ENCODE data around the gene SLC49A3. TPM values are rescaled to one million over a fixed set of nuclear protein-coding genes. Genes with fewer than 3 reads are reported as not detected.

SLC49A3 gene
- polyA plus RNA-seq, 1 donor (not counting 4 experiments of a cell fraction or from before 2014, with no cell fraction given), result 0.04 TPM

- dilution Hi-C loops (cut with MboI; ENCODE audit: extremely low pct_ligation_motif_present, low sequenced_read_pairs), result no loop called here
- FAIRE-seq (no peak), DNase-seq (ENCODE audit: low read depth, low spot score) (no peak)
These were observed 54.4 kb downstream of the SLC49A3 start for GRCh38 chr4:634599-634985.

DNA sequence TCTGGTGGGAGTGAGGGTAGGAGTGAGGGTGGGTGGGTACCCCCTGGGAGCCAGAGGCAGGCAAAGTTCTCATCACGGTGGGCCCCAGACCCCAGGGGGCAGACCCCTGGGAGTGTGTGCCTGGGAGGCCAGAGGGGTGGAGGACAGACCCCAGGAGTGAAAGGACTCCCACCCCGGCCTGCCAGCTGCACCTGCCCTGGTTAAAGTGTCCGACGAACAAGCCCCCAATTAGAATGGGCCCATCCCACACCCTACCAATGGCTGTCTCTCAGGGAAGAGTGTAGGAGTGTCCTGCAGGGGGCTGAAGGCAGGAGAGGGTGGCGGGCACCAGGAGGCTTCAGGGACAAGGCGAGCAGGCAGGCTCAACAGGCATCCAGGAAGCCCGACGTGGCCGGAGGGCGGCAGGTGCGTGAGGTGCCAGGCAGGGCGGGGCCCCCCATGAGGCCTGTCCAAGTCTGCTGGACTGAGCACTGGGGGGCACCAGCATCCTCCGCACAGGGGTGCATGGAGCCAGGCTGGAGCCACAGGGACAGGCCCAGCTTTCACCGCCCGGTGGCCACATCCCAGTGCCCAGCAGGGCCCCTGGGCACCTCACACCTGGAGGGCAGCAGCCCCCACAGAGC, 54.9 kb downstream of the SLC49A3 start:
- Histone ChIP-seq H3K36me3 (ENCODE audit: control insufficient read depth in 2 of 2, extremely low read depth in 1 of 2, insufficient read depth in 2 of 2, low read length in 2 of 2) (no peaks in the 10 kb centered on the region), H2AFZ (ENCODE audit: control insufficient read depth, low read length) (no peak overlapping the region), H4K20me1 (ENCODE audit: control insufficient read depth, extremely low read depth, insufficient read depth, low read length) (no peaks in the 10 kb centered on the region), H3K79me2 (ENCODE audit: control insufficient read depth, insufficient read depth, low read length) (no peaks in the 10 kb centered on the region), H3K27me3 (ENCODE audit: control insufficient read depth, extremely low read depth, insufficient read depth, low read length) (peaks cover 15% of the 10 kb centered on the region), H3K4me3 (ENCODE audit: control insufficient read depth in 2 of 3, extremely low read depth in 1 of 3, insufficient read depth in 2 of 3, low read depth in 1 of 3, low read length in 3 of 3) (no peak overlapping the region), H3K9me1 (ENCODE audit: control insufficient read depth, extremely low read depth, insufficient read depth, low read length) (no peaks in the 10 kb centered on the region), H3K9ac (ENCODE audit: control insufficient read depth, extremely low read depth, insufficient read depth, low read length) (no peak overlapping the region), H3K4me2 (ENCODE audit: control insufficient read depth, extremely low read depth, insufficient read depth, low read depth, low read length) (no peak overlapping the region), H3K9me3 (ENCODE audit: control insufficient read depth, low read depth, low read length) (peaks cover 13% of the 10 kb centered on the region), H3K27ac (ENCODE audit: control insufficient read depth, insufficient read depth, low read length) (no peak overlapping the region), H3K4me1 (ENCODE audit: control insufficient read depth, extremely low read depth, insufficient read depth, low read length) (no peaks in the 10 kb centered on the region)
- DNase-seq (ENCODE audit: low read depth, low spot score), result no peak
- FAIRE-seq, result no peak
- no peak for TF ChIP-seq EZH2 (IDR thresholded peaks at IDR 0.05; ENCODE audit: low read length)
- no peak for TF ChIP-seq CTCF (optimal IDR thresholded peaks at IDR 0.05 in 1 of 3, IDR thresholded peaks at IDR 0.05 in 1 of 3, conservative IDR thresholded peaks at IDR 0.05 in 1 of 3; ENCODE audit: extremely low read depth in 1 of 3, insufficient read depth in 2 of 3, low read length in 3 of 3)
- dilution Hi-C loops (cut with MboI; ENCODE audit: extremely low pct_ligation_motif_present, low sequenced_read_pairs), result no loop called here

More at GRCh38 chr4:634599-634985, 54.4 kb downstream of the SLC49A3 start:
- TF ChIP-seq CTCF (optimal IDR thresholded peaks at IDR 0.05 in 1 of 3, IDR thresholded peaks at IDR 0.05 in 1 of 3, conservative IDR thresholded peaks at IDR 0.05 in 1 of 3; ENCODE audit: extremely low read depth in 1 of 3, insufficient read depth in 2 of 3, low read length in 3 of 3) (no peak), EZH2 (IDR thresholded peaks at IDR 0.05; ENCODE audit: low read length) (no peak)
- H3K4me2 ChIP-seq (ENCODE audit: control insufficient read depth, extremely low read depth, insufficient read depth, low read depth, low read length), result no peak overlapping the region
- H3K4me3 ChIP-seq (ENCODE audit: control insufficient read depth in 2 of 3, extremely low read depth in 1 of 3, insufficient read depth in 2 of 3, low read depth in 1 of 3, low read length in 3 of 3), result no peak overlapping the region
- H3K9me1 ChIP-seq (ENCODE audit: control insufficient read depth, extremely low read depth, insufficient read depth, low read length), result no peaks in the 10 kb centered on the region
- no peaks in the 10 kb centered on the region for H3K4me1 ChIP-seq (ENCODE audit: control insufficient read depth, extremely low read depth, insufficient read depth, low read length)
- H3K27me3 ChIP-seq (ENCODE audit: control insufficient read depth, extremely low read depth, insufficient read depth, low read length), result peaks cover 15% of the 10 kb centered on the region
- H3K9ac ChIP-seq (ENCODE audit: control insufficient read depth, extremely low read depth, insufficient read depth, low read length), result no peak overlapping the region
- H3K27ac ChIP-seq (ENCODE audit: control insufficient read depth, insufficient read depth, low read length), result no peak overlapping the region
- H2AFZ ChIP-seq (ENCODE audit: control insufficient read depth, low read length), result no peak overlapping the region
- H3K36me3 ChIP-seq (ENCODE audit: control insufficient read depth in 2 of 2, extremely low read depth in 1 of 2, insufficient read depth in 2 of 2, low read length in 2 of 2), result no peaks in the 10 kb centered on the region
- no peaks in the 10 kb centered on the region for H4K20me1 ChIP-seq (ENCODE audit: control insufficient read depth, extremely low read depth, insufficient read depth, low read length)
- H3K79me2 ChIP-seq (ENCODE audit: control insufficient read depth, insufficient read depth, low read length), result no peaks in the 10 kb centered on the region
- peaks cover 13% of the 10 kb centered on the region for H3K9me3 ChIP-seq (ENCODE audit: control insufficient read depth, low read depth, low read length)
